CD4-positive, alpha-beta T cell treated with Interleukin-15 for 1 hour (primary cell): ENCODE results near the gene NBEA.
"Not testable (repeated sequence)": the region's sequence is repeated elsewhere in the genome, so short reads cannot be mapped to it uniquely, and the experiment has no call there.

Source experiments
- DNase-seq: peaks from one replicate; pipeline ENCODE4 v3.0.0-alpha.2; 2020

NBEA gene

GRCh38 chr13:34951528-34951927, 9.5 kb downstream of the NBEA start:
- DNase-seq, result no peak

GRCh38 chr13:34959489-34959888, 17.4 kb downstream of the NBEA start:
- DNase-seq, result no peak

GRCh38 chr13:34964558-34964957, 22.5 kb downstream of the NBEA start:
- DNase-seq, result no peak

GRCh38 chr13:34967851-34968562, 25.9 kb downstream of the NBEA start:
- DNase-seq, result no peak

- DNase-seq, result not testable (repeated sequence)
These were observed 27.5 kb downstream of the NBEA start for GRCh38 chr13:34969539-34969938.

- DNase-seq, result no peak
These were observed 28.9 kb downstream of the NBEA start for GRCh38 chr13:34970961-34971360.

- DNase-seq, result no peak
These were observed 29.4 kb downstream of the NBEA start for GRCh38 chr13:34971473-34971872.

- DNase-seq, result not testable (repeated sequence)
These were observed 43.1 kb downstream of the NBEA start for GRCh38 chr13:34985199-34985598.

- no peak for DNase-seq
These were observed 46.3 kb downstream of the NBEA start for GRCh38 chr13:34988330-34988791.

GRCh38 chr13:34990399-34991214, 48.5 kb downstream of the NBEA start:
- no peak for DNase-seq

GRCh38 chr13:34993470-34993869, 51.4 kb downstream of the NBEA start:
- no peak for DNase-seq

- not testable (repeated sequence) for DNase-seq
These were observed 61.7 kb downstream of the NBEA start for GRCh38 chr13:35003734-35004133.

- no peak for DNase-seq
These were observed 63.0 kb downstream of the NBEA start for GRCh38 chr13:35005051-35005450.

- DNase-seq, result no peak
These were observed 72.6 kb downstream of the NBEA start for GRCh38 chr13:35014606-35015213.

- no peak for DNase-seq
These were observed 74.5 kb downstream of the NBEA start for GRCh38 chr13:35016362-35017112.

GRCh38 chr13:35025314-35025713, 83.2 kb downstream of the NBEA start:
- DNase-seq, result no peak

- no peak for DNase-seq
These were observed 86.3 kb downstream of the NBEA start for GRCh38 chr13:35028338-35028867.

- DNase-seq, result no peak
These were observed 96.9 kb downstream of the NBEA start for GRCh38 chr13:35039012-35039411.

GRCh38 chr13:35046587-35046986, 104.5 kb downstream of the NBEA start:
- no peak for DNase-seq

GRCh38 chr13:35055705-35056104, 113.6 kb downstream of the NBEA start:
- no peak for DNase-seq

GRCh38 chr13:35057858-35058257, 115.8 kb downstream of the NBEA start:
- no peak for DNase-seq

GRCh38 chr13:35058585-35058984, 116.5 kb downstream of the NBEA start:
- DNase-seq, result not testable (repeated sequence)

- no peak for DNase-seq
These were observed 144.6 kb downstream of the NBEA start for GRCh38 chr13:35086667-35087066.
